H1 (cell line): ENCODE data around the gene EXD3. TPM values are rescaled to one million over a fixed set of nuclear protein-coding genes. Genes with fewer than 3 reads are reported as not detected.

Source experiments
- E2F6 ChIP-seq: IDR thresholded peaks from 2 replicates; pipeline ENCODE4 v1.6.1; 2012; ENCODE audit warnings: inconsistent platforms
- RXRA ChIP-seq: IDR thresholded peaks from 2 replicates; pipeline ENCODE4 v1.6.1; 2011; ENCODE audit warnings: low read depth, mild to moderate bottlenecking, low read length, moderate library complexity; ENCODE audit not compliant: insufficient read depth
- polyA plus RNA-seq, 7 experiments: library from polyadenylated mRNA; depleted of rRNA in 3 of 7; stranded (reverse) in 5 of 7; unstranded in 2 of 7; fragments of >200 nt in 5 of 7; fragments of 200-250 nt in 2 of 7; gene quantifications; 1 replicate in 5 of 7; 2 replicates in 1 of 7; 4 replicates in 1 of 7; pipeline versions ENCODE4 v1.2.1 to v1.2.3, GENCODE V29; 2011 to 2013; ENCODE audit warnings: missing spikeins in 2 of 7, mixed read lengths in 2 of 7
- total RNA-seq: library from RNA; stranded (reverse); fragmentation: NEBNext Ultra II Directional; extraction: Animal tissue kit (Norgen Biotek cat#: 25700); gene quantifications from 2 replicates; pipeline ENCODE4 v1.2.1, GENCODE V29; 2021

EXD3 gene
- total and polyA plus RNA-seq, 2 of the 8 experiments (the other 6 are each of a cell fraction or from before 2014, with no cell fraction given), result 7.2 to 9.4 TPM

- TF ChIP-seq E2F6, result no peak
- no peak for TF ChIP-seq RXRA
These were observed 15.2 kb downstream of the EXD3 start (continued) for GRCh38 chr9:137407590-137408300.
